Left lobe of liver (tissue), 2 donors: ENCODE results near the gene HS3ST3B1. TPM values are rescaled to one million over a fixed set of nuclear protein-coding genes. Genes with fewer than 3 reads are reported as not detected.

ENCODE experiments used
- ATAC-seq: fragments of 200-7000 bp; cut with Tn5 transposase; one replicate; pipeline ENCODE4 v1.9.1; 2020; ENCODE audit warnings: mild to moderate bottlenecking, moderate library complexity
- DNase-seq: peaks from one replicate; pipeline ENCODE4 v3.0.0-alpha.2; 2020; ENCODE audit warnings: low spot score
- total RNA-seq: library from RNA; stranded (reverse); gene quantifications from one replicate; pipeline ENCODE4 v1.2.1, GENCODE V29; 2021
- donor health status: DM: no; HTN: no; CAD: no; lungs with moderate emphysema.
- donor health status: DM: no; HTN: yes; CAD: no.

The HS3ST3B1 gene
- total RNA-seq, 1 donor from 2014 or later, result 39.8 TPM

GRCh38 chr17:14351493-14351892 is 50.6 kb downstream of the HS3ST3B1 start:
- DNase-seq, result no peak

GRCh38 chr17:14352136-14352535 is 51.3 kb downstream of the HS3ST3B1 start:
- ATAC-seq, result no peak
- DNase-seq, result no peak

More at GRCh38 chr17:14351493-14351892, 50.6 kb downstream of the HS3ST3B1 start:
- peak; percentile 42 for ATAC-seq

GRCh38 chr17:14353861-14354474 is 53.1 kb downstream of the HS3ST3B1 start:
- DNase-seq (no peak), ATAC-seq (no peak)

GRCh38 chr17:14354807-14355206 is 53.9 kb downstream of the HS3ST3B1 start:
- DNase-seq, result no peak
- ATAC-seq, result no peak

- DNase-seq (no peak), ATAC-seq (no peak)
Measured at GRCh38 chr17:14355556-14355955, 54.7 kb downstream of the HS3ST3B1 start.

GRCh38 chr17:14359163-14360020 is 58.5 kb downstream of the HS3ST3B1 start:
- DNase-seq, result no peak

GRCh38 chr17:14360856-14361255 is 60.0 kb downstream of the HS3ST3B1 start:
- no peak for ATAC-seq
- DNase-seq, result no peak

More at GRCh38 chr17:14359163-14360020, 58.5 kb downstream of the HS3ST3B1 start:
- ATAC-seq, result peak; percentile 81

- no peak for DNase-seq
- no peak for ATAC-seq
Measured at GRCh38 chr17:14361470-14361869, 60.6 kb downstream of the HS3ST3B1 start.

GRCh38 chr17:14361945-14362508 is 61.1 kb downstream of the HS3ST3B1 start:
- DNase-seq, result no peak
- ATAC-seq, result peak; percentile 27

GRCh38 chr17:14366199-14366598 is 65.3 kb downstream of the HS3ST3B1 start:
- no peak for DNase-seq
- ATAC-seq, result no peak

GRCh38 chr17:14372461-14372860 is 71.6 kb downstream of the HS3ST3B1 start:
- no peak for ATAC-seq
- DNase-seq, result no peak

GRCh38 chr17:14372905-14373613 is 72.2 kb downstream of the HS3ST3B1 start:
- ATAC-seq (peak; percentile 81), DNase-seq (peak; percentile 91)

GRCh38 chr17:14373614-14374259 is 72.9 kb downstream of the HS3ST3B1 start:
- DNase-seq (peak; percentile 82), ATAC-seq (peak; percentile 75)

- DNase-seq, result no peak
- ATAC-seq, result no peak
Measured at GRCh38 chr17:14374268-14374667, 73.4 kb downstream of the HS3ST3B1 start.

- ATAC-seq (no peak), DNase-seq (no peak)
Measured at GRCh38 chr17:14376666-14377065, 75.8 kb downstream of the HS3ST3B1 start.

GRCh38 chr17:14381606-14382005 is 80.7 kb downstream of the HS3ST3B1 start:
- DNase-seq (no peak), ATAC-seq (no peak)

- ATAC-seq (peak; percentile 17), DNase-seq (no peak)
Measured at GRCh38 chr17:14387036-14387435, 86.2 kb downstream of the HS3ST3B1 start.

- no peak for DNase-seq
- ATAC-seq, result no peak
Measured at GRCh38 chr17:14389681-14390080, 88.8 kb downstream of the HS3ST3B1 start.

- DNase-seq (no peak), ATAC-seq (no peak)
Measured at GRCh38 chr17:14393723-14394122, 92.8 kb downstream of the HS3ST3B1 start.

GRCh38 chr17:14395255-14395654 is 94.4 kb downstream of the HS3ST3B1 start:
- ATAC-seq (no peak), DNase-seq (no peak)

- DNase-seq, result no peak
- ATAC-seq, result no peak
Measured at GRCh38 chr17:14396547-14396946, 95.7 kb downstream of the HS3ST3B1 start.
